ENCODE data around the gene FAM83D. TPM values are rescaled to one million over a fixed set of nuclear protein-coding genes. Genes with fewer than 3 reads are reported as not detected.

Gene FAM83D
- total RNA-seq, 5 donors from 2014 or later (not counting 1 experiment from before 2014, with no cell fraction given): 1.3 to 4.0 (median 2.4) TPM

- H3K27me3 ChIP-seq (replicated peaks in 1 of 2; ENCODE audit: control insufficient read depth in 2 of 2, extremely low read depth in 1 of 2, insufficient read depth in 2 of 2, low read length in 1 of 2): no peaks in the 10 kb centered on the region
- ChIA-PET CTCF (no interaction called here), POLR2A (no interaction called here)
- H3K4me1 Mint-ChIP-seq: no peaks in the 10 kb centered on the region
- H3K9me3 ChIP-seq: no peaks in the 10 kb centered on the region
- no peak overlapping the region for H3K27ac Mint-ChIP-seq
- WGBS (ENCODE audit: insufficient coverage): 100% methylated on average over 2 of the region's 3 CpGs
- H3K36me3 ChIP-seq (ENCODE audit: control insufficient read depth in 2 of 2, extremely low read depth in 1 of 2, insufficient read depth in 1 of 2, low read length in 1 of 2): no peaks in the 10 kb centered on the region
- no peak overlapping the region for H3K4me3 Mint-ChIP-seq
- peaks cover 0 to 1% of the 10 kb centered on the region in 2 experiments for H3K4me1 ChIP-seq (ENCODE audit: control insufficient read depth in 1 of 2, extremely low read depth in 1 of 2, insufficient read depth in 2 of 2, low read length in 2 of 2)
- H3K36me3 Mint-ChIP-seq: no peaks in the 10 kb centered on the region
- no peak overlapping the region for H3K4me3 ChIP-seq (ENCODE audit: control insufficient read depth in 1 of 2, extremely low read depth in 1 of 2, low read length in 1 of 2)
- DNase-seq: no peak
- H3K27ac ChIP-seq (ENCODE audit: low read length): no peak overlapping the region
- no peak for ATAC-seq (replicated peaks in 1 of 4)
- no peaks in the 10 kb centered on the region for H3K27me3 Mint-ChIP-seq
- H3K9me3 Mint-ChIP-seq: no peaks in the 10 kb centered on the region
Observed at GRCh38 chr20:38935285-38935684, 9.1 kb downstream of the FAM83D start.

GRCh38 chr20:38935967-38936407 lies 9.8 kb downstream of the FAM83D start:
- Mint-ChIP-seq H3K27ac (no peak overlapping the region), H3K27me3 (no peaks in the 10 kb centered on the region), H3K4me3 (no peak overlapping the region), H3K4me1 (no peaks in the 10 kb centered on the region), H3K9me3 (no peaks in the 10 kb centered on the region), H3K36me3 (no peaks in the 10 kb centered on the region)
- H3K27ac ChIP-seq (ENCODE audit: low read length): no peak overlapping the region
- no peaks in the 10 kb centered on the region for H3K27me3 ChIP-seq (replicated peaks in 1 of 2; ENCODE audit: control insufficient read depth in 2 of 2, extremely low read depth in 1 of 2, insufficient read depth in 2 of 2, low read length in 1 of 2)
- no peaks in the 10 kb centered on the region for H3K9me3 ChIP-seq
- no peaks in the 10 kb centered on the region for H3K4me1 ChIP-seq (ENCODE audit: control insufficient read depth in 1 of 2, extremely low read depth in 1 of 2, insufficient read depth in 2 of 2, low read length in 2 of 2)
- 100% methylated on average over 2 of the region's 5 CpGs for WGBS (ENCODE audit: insufficient coverage)
- ChIA-PET CTCF (no interaction called here), POLR2A (no interaction called here)
- no peak overlapping the region for H3K4me3 ChIP-seq (ENCODE audit: control insufficient read depth in 1 of 2, extremely low read depth in 1 of 2, low read length in 1 of 2)
- ATAC-seq (replicated peaks in 1 of 4): no peak
- H3K36me3 ChIP-seq (ENCODE audit: control insufficient read depth in 2 of 2, extremely low read depth in 1 of 2, insufficient read depth in 1 of 2, low read length in 1 of 2): no peaks in the 10 kb centered on the region
- no peak for DNase-seq

GRCh38 chr20:38937000-38937399 lies 10.8 kb downstream of the FAM83D start:
- POLR2A ChIA-PET: no interaction called here
- H3K27ac ChIP-seq (ENCODE audit: low read length): no peak overlapping the region
- no peak for DNase-seq
- no peaks in the 10 kb centered on the region for H3K27me3 ChIP-seq (replicated peaks in 1 of 2; ENCODE audit: control insufficient read depth in 2 of 2, extremely low read depth in 1 of 2, insufficient read depth in 2 of 2, low read length in 1 of 2)
- Mint-ChIP-seq H3K27ac (no peak overlapping the region), H3K4me1 (no peaks in the 10 kb centered on the region), H3K9me3 (no peaks in the 10 kb centered on the region), H3K36me3 (peaks cover under 1% of the 10 kb centered on the region), H3K27me3 (no peaks in the 10 kb centered on the region), H3K4me3 (no peak overlapping the region)
- H3K4me3 ChIP-seq (ENCODE audit: control insufficient read depth in 1 of 2, extremely low read depth in 1 of 2, low read length in 1 of 2): no peak overlapping the region
- CTCF ChIA-PET: interaction anchor here in 1 of 2 donors (0.6 kb wide), 1 partner anchor 38 kb away, joined by 3 read pairs; no protein-coding TSS in a partner anchor
- H3K4me1 ChIP-seq (ENCODE audit: control insufficient read depth in 1 of 2, extremely low read depth in 1 of 2, insufficient read depth in 2 of 2, low read length in 2 of 2): no peaks in the 10 kb centered on the region
- ATAC-seq (replicated peaks in 1 of 4): no peak
- 91% methylated on average over 5 of the region's 5 CpGs for WGBS (ENCODE audit: insufficient coverage)
- H3K9me3 ChIP-seq: no peaks in the 10 kb centered on the region
- H3K36me3 ChIP-seq (ENCODE audit: control insufficient read depth in 2 of 2, extremely low read depth in 1 of 2, insufficient read depth in 1 of 2, low read length in 1 of 2): peaks cover 0 to 2% of the 10 kb centered on the region in 2 donors

GRCh38 chr20:38937978-38938473 lies 11.8 kb downstream of the FAM83D start:
- no peak overlapping the region for H3K4me3 Mint-ChIP-seq
- Histone ChIP-seq H3K9me3 (no peaks in the 10 kb centered on the region), H3K4me1 (ENCODE audit: control insufficient read depth in 1 of 2, extremely low read depth in 1 of 2, insufficient read depth in 2 of 2, low read length in 2 of 2) (no peaks in the 10 kb centered on the region), H3K27ac (ENCODE audit: low read length) (no peak overlapping the region), H3K36me3 (ENCODE audit: control insufficient read depth in 2 of 2, extremely low read depth in 1 of 2, insufficient read depth in 1 of 2, low read length in 1 of 2) (peaks cover 0 to 3% of the 10 kb centered on the region in 2 donors), H3K4me3 (ENCODE audit: control insufficient read depth in 1 of 2, extremely low read depth in 1 of 2, low read length in 1 of 2) (no peak overlapping the region), H3K27me3 (replicated peaks in 1 of 2; ENCODE audit: control insufficient read depth in 2 of 2, extremely low read depth in 1 of 2, insufficient read depth in 2 of 2, low read length in 1 of 2) (no peaks in the 10 kb centered on the region)
- H3K4me1 Mint-ChIP-seq: no peaks in the 10 kb centered on the region
- ATAC-seq (replicated peaks in 1 of 4) (no peak), DNase-seq (no peak)
- POLR2A ChIA-PET: no interaction called here
- no peak overlapping the region for H3K27ac Mint-ChIP-seq
- CTCF ChIA-PET: no interaction called here
- no peaks in the 10 kb centered on the region for H3K9me3 Mint-ChIP-seq
- no peaks in the 10 kb centered on the region for H3K27me3 Mint-ChIP-seq
- 92% methylated on average over 4 of the region's 7 CpGs for WGBS (ENCODE audit: insufficient coverage)
- peaks cover 4% of the 10 kb centered on the region for H3K36me3 Mint-ChIP-seq

- Histone ChIP-seq H3K27me3 (replicated peaks in 1 of 2; ENCODE audit: control insufficient read depth in 2 of 2, extremely low read depth in 1 of 2, insufficient read depth in 2 of 2, low read length in 1 of 2) (no peaks in the 10 kb centered on the region), H3K4me1 (ENCODE audit: control insufficient read depth in 1 of 2, extremely low read depth in 1 of 2, insufficient read depth in 2 of 2, low read length in 2 of 2) (no peaks in the 10 kb centered on the region), H3K9me3 (no peaks in the 10 kb centered on the region), H3K4me3 (ENCODE audit: control insufficient read depth in 1 of 2, extremely low read depth in 1 of 2, low read length in 1 of 2) (no peak overlapping the region), H3K27ac (ENCODE audit: low read length) (no peak overlapping the region), H3K36me3 (ENCODE audit: control insufficient read depth in 2 of 2, extremely low read depth in 1 of 2, insufficient read depth in 1 of 2, low read length in 1 of 2) (peaks cover 0 to 3% of the 10 kb centered on the region in 2 donors)
- DNase-seq: no peak
- ATAC-seq (replicated peaks in 1 of 4): no peak
- Mint-ChIP-seq H3K36me3 (peaks cover 4% of the 10 kb centered on the region), H3K27me3 (no peaks in the 10 kb centered on the region), H3K4me3 (no peak overlapping the region), H3K27ac (no peak overlapping the region), H3K4me1 (no peaks in the 10 kb centered on the region), H3K9me3 (no peaks in the 10 kb centered on the region)
- WGBS (ENCODE audit: insufficient coverage): no CpG with 5 or more reads among the region's 2 CpGs
- ChIA-PET POLR2A (no interaction called here), CTCF (no interaction called here)
Observed at GRCh38 chr20:38939686-38940085, 13.5 kb downstream of the FAM83D start.

- ATAC-seq (replicated peaks in 1 of 4) (no peak), DNase-seq (no peak)
- Mint-ChIP-seq H3K4me3 (no peak overlapping the region), H3K9me3 (no peaks in the 10 kb centered on the region), H3K27ac (no peak overlapping the region), H3K4me1 (no peaks in the 10 kb centered on the region), H3K36me3 (peaks cover 4% of the 10 kb centered on the region), H3K27me3 (no peaks in the 10 kb centered on the region)
- Histone ChIP-seq H3K4me3 (ENCODE audit: control insufficient read depth in 1 of 2, extremely low read depth in 1 of 2, low read length in 1 of 2) (no peak overlapping the region), H3K9me3 (no peaks in the 10 kb centered on the region), H3K4me1 (ENCODE audit: control insufficient read depth in 1 of 2, extremely low read depth in 1 of 2, insufficient read depth in 2 of 2, low read length in 2 of 2) (no peaks in the 10 kb centered on the region), H3K27me3 (replicated peaks in 1 of 2; ENCODE audit: control insufficient read depth in 2 of 2, extremely low read depth in 1 of 2, insufficient read depth in 2 of 2, low read length in 1 of 2) (no peaks in the 10 kb centered on the region), H3K27ac (ENCODE audit: low read length) (no peak overlapping the region), H3K36me3 (ENCODE audit: control insufficient read depth in 2 of 2, extremely low read depth in 1 of 2, insufficient read depth in 1 of 2, low read length in 1 of 2) (peaks cover 0 to 3% of the 10 kb centered on the region in 2 donors)
- CTCF ChIA-PET: interaction anchor here in 1 of 2 donors (0.6 kb wide), 1 partner anchor 12 kb away, joined by 3 read pairs; no protein-coding TSS in a partner anchor
- 97% methylated on average over 5 of the region's 5 CpGs for WGBS (ENCODE audit: insufficient coverage)
- POLR2A ChIA-PET: interaction anchor here in 1 of 2 donors (0.8 kb wide), 1 partner anchor 18 kb away, joined by 4 read pairs; no protein-coding TSS in a partner anchor
Observed at GRCh38 chr20:38940644-38941043, 14.4 kb downstream of the FAM83D start.
